ENCODE data around the gene SLC24A3. TPM values are rescaled to one million over a fixed set of nuclear protein-coding genes. Genes with fewer than 3 reads are reported as not detected.

Gene SLC24A3
- total RNA-seq, 1 experiment from 2014 or later, result not detected

- CTCF ChIA-PET, result no interaction called here
Observed at GRCh38 chr20:19723813-19724430, 511.5 kb downstream of the SLC24A3 start.

GRCh38 chr20:19725373-19725772 lies 512.9 kb downstream of the SLC24A3 start:
- Histone ChIP-seq H3K36me3 (ENCODE audit: control insufficient read depth, insufficient read depth, low read length) (no peaks in the 10 kb centered on the region), H3K4me1 (ENCODE audit: control insufficient read depth, insufficient read depth, low read length) (no peaks in the 10 kb centered on the region), H3K4me3 (ENCODE audit: low read depth in 2 of 2, low read length in 2 of 2) (no peak overlapping the region), H3K9me3 (ENCODE audit: control insufficient read depth, insufficient read depth, low read depth, low read length) (no peaks in the 10 kb centered on the region), H3K27me3 (ENCODE audit: control insufficient read depth, insufficient read depth, low read length) (no peaks in the 10 kb centered on the region), H3K27ac (ENCODE audit: low read length) (no peak overlapping the region)
- TF ChIP-seq POLR2AphosphoS5 (IDR thresholded peaks at IDR 0.05; ENCODE audit: low read depth, low read length) (no peak), SIN3A (IDR thresholded peaks at IDR 0.05; ENCODE audit: borderline replicate concordance, insufficient read depth, low read depth, low read length) (no peak), TCF7L2 (IDR thresholded peaks at IDR 0.05; ENCODE audit: low read depth, low read length) (no peak)
- TF ChIP-seq, protein P1, sequence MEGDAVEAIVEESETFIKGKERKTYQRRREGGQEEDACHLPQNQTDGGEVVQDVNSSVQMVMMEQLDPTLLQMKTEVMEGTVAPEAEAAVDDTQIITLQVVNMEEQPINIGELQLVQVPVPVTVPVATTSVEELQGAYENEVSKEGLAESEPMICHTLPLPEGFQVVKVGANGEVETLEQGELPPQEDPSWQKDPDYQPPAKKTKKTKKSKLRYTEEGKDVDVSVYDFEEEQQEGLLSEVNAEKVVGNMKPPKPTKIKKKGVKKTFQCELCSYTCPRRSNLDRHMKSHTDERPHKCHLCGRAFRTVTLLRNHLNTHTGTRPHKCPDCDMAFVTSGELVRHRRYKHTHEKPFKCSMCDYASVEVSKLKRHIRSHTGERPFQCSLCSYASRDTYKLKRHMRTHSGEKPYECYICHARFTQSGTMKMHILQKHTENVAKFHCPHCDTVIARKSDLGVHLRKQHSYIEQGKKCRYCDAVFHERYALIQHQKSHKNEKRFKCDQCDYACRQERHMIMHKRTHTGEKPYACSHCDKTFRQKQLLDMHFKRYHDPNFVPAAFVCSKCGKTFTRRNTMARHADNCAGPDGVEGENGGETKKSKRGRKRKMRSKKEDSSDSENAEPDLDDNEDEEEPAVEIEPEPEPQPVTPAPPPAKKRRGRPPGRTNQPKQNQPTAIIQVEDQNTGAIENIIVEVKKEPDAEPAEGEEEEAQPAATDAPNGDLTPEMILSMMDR (IDR thresholded peaks at IDR 0.05), result no peak
- TF ChIP-seq, protein P2, sequence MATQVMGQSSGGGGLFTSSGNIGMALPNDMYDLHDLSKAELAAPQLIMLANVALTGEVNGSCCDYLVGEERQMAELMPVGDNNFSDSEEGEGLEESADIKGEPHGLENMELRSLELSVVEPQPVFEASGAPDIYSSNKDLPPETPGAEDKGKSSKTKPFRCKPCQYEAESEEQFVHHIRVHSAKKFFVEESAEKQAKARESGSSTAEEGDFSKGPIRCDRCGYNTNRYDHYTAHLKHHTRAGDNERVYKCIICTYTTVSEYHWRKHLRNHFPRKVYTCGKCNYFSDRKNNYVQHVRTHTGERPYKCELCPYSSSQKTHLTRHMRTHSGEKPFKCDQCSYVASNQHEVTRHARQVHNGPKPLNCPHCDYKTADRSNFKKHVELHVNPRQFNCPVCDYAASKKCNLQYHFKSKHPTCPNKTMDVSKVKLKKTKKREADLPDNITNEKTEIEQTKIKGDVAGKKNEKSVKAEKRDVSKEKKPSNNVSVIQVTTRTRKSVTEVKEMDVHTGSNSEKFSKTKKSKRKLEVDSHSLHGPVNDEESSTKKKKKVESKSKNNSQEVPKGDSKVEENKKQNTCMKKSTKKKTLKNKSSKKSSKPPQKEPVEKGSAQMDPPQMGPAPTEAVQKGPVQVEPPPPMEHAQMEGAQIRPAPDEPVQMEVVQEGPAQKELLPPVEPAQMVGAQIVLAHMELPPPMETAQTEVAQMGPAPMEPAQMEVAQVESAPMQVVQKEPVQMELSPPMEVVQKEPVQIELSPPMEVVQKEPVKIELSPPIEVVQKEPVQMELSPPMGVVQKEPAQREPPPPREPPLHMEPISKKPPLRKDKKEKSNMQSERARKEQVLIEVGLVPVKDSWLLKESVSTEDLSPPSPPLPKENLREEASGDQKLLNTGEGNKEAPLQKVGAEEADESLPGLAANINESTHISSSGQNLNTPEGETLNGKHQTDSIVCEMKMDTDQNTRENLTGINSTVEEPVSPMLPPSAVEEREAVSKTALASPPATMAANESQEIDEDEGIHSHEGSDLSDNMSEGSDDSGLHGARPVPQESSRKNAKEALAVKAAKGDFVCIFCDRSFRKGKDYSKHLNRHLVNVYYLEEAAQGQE (IDR thresholded peaks at IDR 0.05; ENCODE audit: insufficient read depth in 1 of 2, low read depth in 2 of 2, low read length in 1 of 2), result no peak
- ChIA-PET POLR2A (no interaction called here), CTCF (no interaction called here)
- BruUV-seq (replicated peaks), result no TSS peak
- ATAC-seq, result no peak
- in situ Hi-C loops (cut with HindIII; ENCODE audit: low pct_unique_long_range_greater_than_20kb, low sequenced_read_pairs) (no loop called here), intact Hi-C loops (cut with micrococcal nuclease; ENCODE audit: unreplicated experiment) (no loop called here)
- no peak for DNase-seq (ENCODE audit: low read depth, low spot score)

More at GRCh38 chr20:19723813-19724430, 511.5 kb downstream of the SLC24A3 start:
- H3K27ac ChIP-seq (ENCODE audit: low read length), result no peak overlapping the region
- POLR2A ChIA-PET, result no interaction called here
- no peaks in the 10 kb centered on the region for H3K9me3 ChIP-seq (ENCODE audit: control insufficient read depth, insufficient read depth, low read depth, low read length)
- no peak for TF ChIP-seq POLR2AphosphoS5 (IDR thresholded peaks at IDR 0.05; ENCODE audit: low read depth, low read length)
- no peak for TF ChIP-seq SIN3A (IDR thresholded peaks at IDR 0.05; ENCODE audit: borderline replicate concordance, insufficient read depth, low read depth, low read length)
- TF ChIP-seq, protein P2 (IDR thresholded peaks at IDR 0.05; ENCODE audit: insufficient read depth in 1 of 2, low read depth in 2 of 2, low read length in 1 of 2), result no peak
- TF ChIP-seq TCF7L2 (IDR thresholded peaks at IDR 0.05; ENCODE audit: low read depth, low read length), result no peak
- TF ChIP-seq, protein P1 (IDR thresholded peaks at IDR 0.05), result no peak
- no peak overlapping the region for H3K4me3 ChIP-seq (ENCODE audit: low read depth in 2 of 2, low read length in 2 of 2)
- in situ Hi-C loops (cut with HindIII; ENCODE audit: low pct_unique_long_range_greater_than_20kb, low sequenced_read_pairs), result no loop called here
- ATAC-seq, result no peak
- H3K4me1 ChIP-seq (ENCODE audit: control insufficient read depth, insufficient read depth, low read length), result no peaks in the 10 kb centered on the region
- no peaks in the 10 kb centered on the region for H3K36me3 ChIP-seq (ENCODE audit: control insufficient read depth, insufficient read depth, low read length)
- intact Hi-C loops (cut with micrococcal nuclease; ENCODE audit: unreplicated experiment), result no loop called here
- no peaks in the 10 kb centered on the region for H3K27me3 ChIP-seq (ENCODE audit: control insufficient read depth, insufficient read depth, low read length)
- no peak for DNase-seq (ENCODE audit: low read depth, low spot score)
- BruUV-seq (replicated peaks), result no TSS peak

Measured in Panc1 (cell line).